ENCODE data around the gene RSRC1.

Gene RSRC1

DNA sequence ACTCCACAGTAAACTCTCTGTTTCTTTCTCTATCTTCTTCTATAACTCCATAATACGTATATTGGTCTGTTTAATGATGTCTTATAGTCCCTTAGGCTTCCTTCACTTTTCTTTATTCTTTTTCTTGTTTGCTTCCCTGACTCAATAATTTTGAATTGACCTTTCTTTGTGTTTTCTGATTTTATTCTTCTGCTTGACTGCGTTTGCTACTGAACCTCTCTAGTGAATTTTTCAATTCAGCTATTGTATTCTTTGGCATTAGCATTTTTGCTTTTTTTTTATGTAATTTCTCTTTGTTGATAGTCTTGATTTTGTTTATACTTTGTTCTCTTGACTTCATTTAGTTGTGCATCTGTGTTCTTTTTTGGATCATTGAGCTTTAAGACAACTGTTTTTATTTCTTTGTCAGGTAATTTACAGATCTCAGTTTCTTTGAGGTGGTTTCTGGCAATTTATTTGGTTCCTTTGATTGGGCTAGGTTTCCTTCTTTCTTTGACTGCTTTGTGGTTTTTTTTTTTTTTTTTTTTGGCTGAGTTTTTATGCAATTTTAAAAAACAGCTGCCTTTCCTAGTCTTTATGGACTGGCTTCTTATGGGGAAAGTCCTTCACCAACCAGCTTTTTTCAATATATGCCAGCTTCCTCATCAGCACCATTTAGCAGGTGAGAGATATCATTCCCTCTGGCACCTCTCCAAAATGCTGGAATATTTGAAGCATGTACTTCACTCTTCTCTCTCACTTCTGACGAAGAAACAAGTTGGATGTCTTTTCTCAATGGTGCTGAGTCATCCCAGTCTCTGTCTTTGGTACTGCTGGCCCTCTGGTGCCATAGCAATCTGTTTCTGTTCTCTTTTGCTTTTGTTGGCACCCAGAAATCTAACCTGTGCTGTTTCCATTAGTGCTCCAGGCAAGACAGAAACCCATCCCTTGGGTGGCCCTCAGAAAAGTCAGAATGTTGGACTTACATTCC lies 17.6 kb downstream of the RSRC1 start:
- no peak for DNase-seq (ENCODE audit: low read depth in 2 of 2, low spot score in 1 of 2)

GRCh38 chr3:158128755-158129154 lies 18.9 kb downstream of the RSRC1 start:
- no peak for DNase-seq (ENCODE audit: low read depth in 2 of 2, low spot score in 1 of 2)

- DNase-seq (ENCODE audit: low read depth in 2 of 2, low spot score in 1 of 2) = no peak
Observed at GRCh38 chr3:158134363-158134762, 24.5 kb downstream of the RSRC1 start.

- no peak for DNase-seq (ENCODE audit: low read depth in 2 of 2, low spot score in 1 of 2)
Observed at GRCh38 chr3:158140396-158140795, 30.5 kb downstream of the RSRC1 start.

GRCh38 chr3:158148218-158148617 lies 38.3 kb downstream of the RSRC1 start:
- no peak for DNase-seq (ENCODE audit: low read depth in 2 of 2, low spot score in 1 of 2)

DNA sequence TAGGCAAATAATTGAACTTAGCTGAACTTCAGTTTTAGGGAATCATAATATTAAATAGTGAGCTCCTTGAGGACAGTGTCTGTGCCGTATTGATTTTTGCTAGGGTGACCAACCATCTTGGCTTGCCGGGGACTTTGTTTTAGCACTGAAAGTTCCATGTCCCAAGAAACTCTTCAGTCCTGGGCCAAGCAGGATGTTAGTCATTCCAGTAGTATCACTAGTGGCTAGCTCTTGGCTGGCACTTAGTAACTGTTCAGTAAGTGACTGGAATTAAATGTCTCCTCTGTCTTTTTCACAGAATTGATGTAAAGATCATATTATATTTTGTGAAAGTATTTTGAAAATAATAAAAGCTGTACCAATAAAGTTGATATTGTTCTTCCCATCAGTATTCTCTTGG lies 42.3 kb downstream of the RSRC1 start:
- no peak for DNase-seq (ENCODE audit: low read depth in 2 of 2, low spot score in 1 of 2)

DNA sequence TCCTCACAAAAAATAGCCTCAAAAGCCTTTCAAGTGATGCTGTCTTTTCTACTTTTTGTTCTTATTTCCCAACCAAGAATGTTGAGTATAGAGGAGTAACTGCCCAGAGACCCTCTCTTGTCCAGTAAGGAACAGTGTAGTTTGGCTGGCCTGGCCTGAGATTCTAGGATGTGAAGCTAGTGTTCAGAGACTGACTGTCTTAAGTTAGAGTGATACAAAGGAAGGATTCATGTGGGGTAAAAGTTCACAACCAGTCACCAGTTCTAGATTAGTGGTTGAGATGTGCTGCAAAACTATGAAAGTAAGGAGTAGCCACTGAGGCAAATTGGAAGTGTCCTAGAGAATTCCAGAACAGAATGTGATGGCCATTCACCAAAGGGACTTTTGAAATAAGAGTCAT lies 49.1 kb downstream of the RSRC1 start:
- no peak for DNase-seq (ENCODE audit: low read depth in 2 of 2, low spot score in 1 of 2)

DNA sequence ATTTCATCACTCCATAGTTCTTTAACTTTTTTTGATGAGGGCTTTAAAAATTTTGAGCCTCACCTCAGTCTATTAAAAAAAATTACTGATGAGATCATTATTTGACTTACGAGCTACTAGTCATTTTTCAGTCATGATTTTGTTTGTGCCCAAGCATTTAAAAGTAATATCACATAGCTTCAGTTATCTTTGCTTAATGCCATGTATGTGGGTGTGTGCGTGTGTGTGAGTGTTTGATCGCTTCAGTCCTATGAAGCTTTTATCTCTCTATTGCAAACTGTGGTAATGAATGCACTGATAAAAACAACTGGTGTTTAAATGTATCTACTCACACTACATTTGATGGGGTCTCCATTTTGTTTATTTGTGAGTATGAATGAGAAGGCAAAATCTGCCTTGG lies 49.8 kb downstream of the RSRC1 start:
- no peak for DNase-seq (ENCODE audit: low read depth in 2 of 2, low spot score in 1 of 2)

- DNase-seq (ENCODE audit: low read depth in 2 of 2, low spot score in 1 of 2) = no peak
Observed at GRCh38 chr3:158160958-158161357, 51.1 kb downstream of the RSRC1 start.

GRCh38 chr3:158165141-158165655 lies 55.3 kb downstream of the RSRC1 start:
- no peak for DNase-seq (ENCODE audit: low read depth in 2 of 2, low spot score in 1 of 2)

GRCh38 chr3:158165730-158166129 lies 55.8 kb downstream of the RSRC1 start:
- no peak for DNase-seq (ENCODE audit: low read depth in 2 of 2, low spot score in 1 of 2)

DNA sequence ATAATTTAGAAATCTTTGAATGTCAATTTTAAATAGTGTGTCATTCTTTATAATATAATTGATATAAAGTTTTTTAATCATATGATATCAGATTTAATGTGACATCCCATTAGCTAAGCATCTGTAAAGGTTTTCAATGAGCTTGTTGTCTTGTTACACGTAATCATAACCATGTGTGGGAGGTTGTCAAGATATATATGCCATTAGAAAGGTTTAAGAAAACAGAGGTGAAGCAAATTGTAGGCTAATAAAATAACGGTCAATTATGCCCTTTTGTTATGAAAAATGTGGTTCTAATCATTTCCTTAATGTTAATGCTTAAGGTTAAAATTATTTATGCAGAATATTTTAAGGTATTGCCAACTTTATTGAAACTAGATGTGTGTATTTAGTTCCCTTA lies 56.3 kb downstream of the RSRC1 start:
- DNase-seq (ENCODE audit: low read depth in 2 of 2, low spot score in 1 of 2) = no peak

DNA sequence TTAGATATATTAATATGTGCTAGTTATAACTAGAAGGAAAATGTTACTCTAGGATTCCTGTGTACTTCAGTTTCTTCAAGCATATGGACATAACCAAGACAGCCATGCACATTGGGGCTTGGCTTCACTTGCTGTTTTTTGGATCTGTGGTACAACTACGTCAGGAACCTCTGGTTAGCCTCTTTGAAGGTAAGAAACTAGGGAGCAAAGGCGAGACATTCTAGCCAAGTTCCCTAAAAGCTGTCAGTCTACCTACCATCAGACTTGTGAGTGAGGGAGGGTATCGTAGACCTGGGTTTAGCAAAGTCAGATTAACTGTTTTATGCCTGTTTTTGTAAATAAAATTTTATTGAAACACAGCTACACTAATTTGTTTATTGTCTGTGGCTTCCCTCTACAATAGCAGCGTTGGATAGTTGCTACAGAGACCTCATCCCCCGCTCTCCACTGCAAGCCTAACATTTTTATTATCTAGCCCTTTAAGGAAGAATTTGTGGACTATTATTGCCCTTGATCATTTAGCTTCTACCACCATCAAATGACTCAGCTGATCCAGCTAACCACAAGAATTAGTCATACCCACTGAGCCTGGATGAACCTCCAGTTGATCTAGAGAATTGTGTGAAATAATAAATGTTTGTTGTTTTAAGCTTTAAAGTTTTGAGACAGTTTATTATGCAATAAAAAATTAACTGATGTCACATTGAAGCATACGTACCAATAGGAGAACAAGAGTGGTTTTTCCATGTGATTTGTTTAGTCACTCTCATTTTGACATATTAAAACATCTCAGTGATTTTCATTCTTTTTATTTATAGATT lies 58.1 kb downstream of the RSRC1 start:
- DNase-seq (ENCODE audit: low read depth in 2 of 2, low spot score in 1 of 2) = no peak

GRCh38 chr3:158169091-158169491 lies 59.2 kb downstream of the RSRC1 start:
- no peak for DNase-seq (ENCODE audit: low read depth in 2 of 2, low spot score in 1 of 2)

- DNase-seq (ENCODE audit: low read depth in 2 of 2, low spot score in 1 of 2) = no peak
Observed at GRCh38 chr3:158181096-158181495, 71.2 kb downstream of the RSRC1 start.

GRCh38 chr3:158185711-158186110 lies 75.8 kb downstream of the RSRC1 start:
- no peak for DNase-seq (ENCODE audit: low read depth in 2 of 2, low spot score in 1 of 2)

- no peak for DNase-seq (ENCODE audit: low read depth in 2 of 2, low spot score in 1 of 2)
Observed at GRCh38 chr3:158200955-158201354, 91.1 kb downstream of the RSRC1 start.

DNA sequence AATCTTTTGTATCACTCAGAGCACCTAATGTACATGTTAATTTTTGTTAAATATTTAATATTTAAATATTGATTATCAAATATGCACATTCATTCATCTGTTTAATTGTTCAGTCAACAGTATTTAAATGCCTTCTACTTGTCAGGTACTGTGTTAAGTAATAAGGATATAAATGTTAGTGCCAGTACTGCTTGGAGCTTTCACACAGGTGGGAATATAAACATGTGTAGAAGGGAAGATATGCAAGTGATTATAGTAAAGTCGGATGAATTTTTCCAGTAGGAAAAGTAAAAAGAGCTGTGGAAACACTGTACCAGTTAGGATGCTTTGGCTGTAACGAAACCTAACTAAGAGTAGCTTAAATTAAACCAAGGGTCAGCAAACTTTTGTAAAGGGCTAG lies 95.4 kb downstream of the RSRC1 start:
- no peak for DNase-seq (ENCODE audit: low read depth in 2 of 2, low spot score in 1 of 2)

- no peak for DNase-seq (ENCODE audit: low read depth in 2 of 2, low spot score in 1 of 2)
Observed at GRCh38 chr3:158205994-158206393, 96.1 kb downstream of the RSRC1 start.

GRCh38 chr3:158210067-158210466 lies 100.2 kb downstream of the RSRC1 start:
- DNase-seq (ENCODE audit: low read depth in 2 of 2, low spot score in 1 of 2) = no peak

DNA sequence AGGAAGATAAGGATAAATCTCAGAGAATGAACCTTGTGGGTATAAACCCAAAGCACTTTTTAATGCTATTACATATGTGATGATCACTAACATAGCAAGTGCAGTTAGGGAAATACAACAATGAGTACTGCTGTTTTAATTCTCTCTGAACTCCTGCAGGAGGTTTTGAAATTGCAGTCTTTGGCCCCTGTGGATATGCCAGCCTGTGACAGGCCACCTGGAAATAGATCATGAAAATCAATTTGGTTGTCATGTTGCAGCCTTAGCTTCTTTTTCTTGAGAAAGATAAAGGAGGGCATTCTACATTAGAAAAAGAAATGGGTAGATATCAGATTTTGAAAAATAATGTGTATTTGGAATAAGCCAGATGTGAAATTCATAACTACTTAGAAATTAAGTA lies 103.6 kb downstream of the RSRC1 start:
- DNase-seq (ENCODE audit: low read depth in 2 of 2, low spot score in 1 of 2) = no peak

DNA sequence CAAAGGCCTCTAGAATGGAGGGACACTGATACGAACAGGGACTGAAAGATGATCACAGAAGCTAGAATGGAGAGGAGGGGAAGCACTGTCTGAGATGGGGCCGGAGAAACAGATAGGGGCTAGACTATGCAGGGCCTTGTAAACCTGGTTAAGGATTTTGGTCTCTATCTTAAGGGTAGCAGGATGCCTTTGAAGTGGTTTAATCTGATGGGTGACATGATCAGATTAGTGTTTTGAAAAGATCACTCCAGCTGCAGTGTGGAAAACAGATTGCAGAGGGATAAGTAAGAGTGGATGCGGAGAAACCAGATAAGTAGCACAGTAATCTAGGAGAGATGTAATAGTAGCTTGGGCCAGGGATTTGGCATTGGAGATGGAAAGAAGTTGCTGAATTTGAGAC lies 108.1 kb downstream of the RSRC1 start:
- no peak for DNase-seq (ENCODE audit: low read depth in 2 of 2, low spot score in 1 of 2)
